Measurements from ENCODE around the gene SELENOS. TPM values are rescaled to one million over a fixed set of nuclear protein-coding genes. Genes with fewer than 3 reads are reported as not detected.

The SELENOS gene
- total RNA-seq, 1 experiment from 2014 or later, result 128 TPM

DNA sequence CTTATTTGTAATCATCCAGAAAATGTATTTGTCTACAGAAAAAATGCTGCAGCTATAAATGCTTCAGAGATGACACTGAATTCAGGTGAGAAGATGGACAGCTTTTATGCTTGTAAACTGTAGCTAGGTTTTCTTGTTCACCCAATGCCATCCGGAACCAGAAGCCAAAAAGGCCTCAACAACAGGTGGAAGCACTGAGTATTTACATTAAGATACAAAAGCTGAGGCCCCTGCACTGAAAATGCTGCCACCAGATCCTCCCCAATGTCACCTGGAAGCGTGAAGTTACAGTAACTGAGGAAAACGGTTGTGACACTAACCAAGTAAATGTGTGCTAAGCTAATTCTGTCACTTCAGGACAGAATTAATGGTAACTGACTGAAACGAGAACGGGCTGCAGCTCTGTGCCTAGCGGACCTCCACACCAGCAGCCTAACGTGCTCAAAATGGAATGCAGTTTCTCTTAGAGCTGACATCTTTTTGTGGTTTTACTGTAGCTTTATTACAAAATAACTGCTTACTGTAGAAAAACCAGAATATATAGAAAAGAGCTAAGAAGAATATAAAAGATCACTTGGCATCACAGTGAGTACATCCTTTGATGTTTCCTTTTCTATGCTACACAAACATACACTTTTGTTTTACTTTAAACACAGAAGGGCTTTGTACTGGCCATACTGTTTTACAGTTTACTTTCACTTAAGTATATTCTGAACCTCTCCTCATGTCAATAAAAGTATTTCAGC, 33.1 kb downstream of the SELENOS start:
- DNase-seq (ENCODE audit: low read depth, low spot score), result no peak
- in situ Hi-C loops (cut with HindIII; ENCODE audit: low pct_unique_long_range_greater_than_20kb, low sequenced_read_pairs), result no loop called here

DNA sequence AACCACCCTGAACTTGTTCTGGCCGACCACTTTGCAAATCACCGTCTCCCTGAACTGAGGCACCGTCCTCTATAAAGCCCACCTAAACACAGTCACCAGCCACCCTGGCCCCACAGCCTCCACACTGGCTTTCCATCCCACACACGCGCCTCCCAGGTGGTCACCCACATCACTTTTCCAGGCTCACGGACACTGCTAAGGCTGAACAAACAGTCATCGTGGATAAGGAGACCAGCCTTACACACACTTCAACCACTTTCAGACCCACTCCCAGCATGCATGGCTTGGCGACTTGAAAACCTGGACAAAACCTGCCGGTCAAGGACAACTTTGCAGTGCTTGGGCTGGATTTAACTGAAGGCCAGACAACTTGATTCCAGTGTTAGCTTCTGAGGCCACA, 33.9 kb downstream of the SELENOS start:
- in situ Hi-C loops (cut with HindIII; ENCODE audit: low pct_unique_long_range_greater_than_20kb, low sequenced_read_pairs), result no loop called here
- DNase-seq (ENCODE audit: low read depth, low spot score), result no peak

DNA sequence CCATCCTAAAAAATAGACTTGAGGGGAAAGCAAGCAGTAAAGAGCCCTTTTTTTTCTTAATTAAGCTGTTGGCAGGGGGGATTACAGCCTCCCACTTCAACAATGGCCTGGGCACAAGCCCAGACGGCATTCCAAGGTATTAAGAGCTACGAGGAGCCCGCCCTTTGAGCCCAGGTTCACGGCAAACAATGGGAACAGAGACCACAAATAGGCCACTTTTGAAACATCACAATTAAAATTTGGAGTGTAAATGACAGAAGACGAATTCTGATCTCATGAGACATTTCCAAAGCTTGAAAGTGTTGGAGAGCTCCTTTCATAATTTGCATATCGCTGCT, 34.3 kb downstream of the SELENOS start:
- no peak for DNase-seq (ENCODE audit: low read depth, low spot score)
- in situ Hi-C loops (cut with HindIII; ENCODE audit: low pct_unique_long_range_greater_than_20kb, low sequenced_read_pairs), result no loop called here

DNA sequence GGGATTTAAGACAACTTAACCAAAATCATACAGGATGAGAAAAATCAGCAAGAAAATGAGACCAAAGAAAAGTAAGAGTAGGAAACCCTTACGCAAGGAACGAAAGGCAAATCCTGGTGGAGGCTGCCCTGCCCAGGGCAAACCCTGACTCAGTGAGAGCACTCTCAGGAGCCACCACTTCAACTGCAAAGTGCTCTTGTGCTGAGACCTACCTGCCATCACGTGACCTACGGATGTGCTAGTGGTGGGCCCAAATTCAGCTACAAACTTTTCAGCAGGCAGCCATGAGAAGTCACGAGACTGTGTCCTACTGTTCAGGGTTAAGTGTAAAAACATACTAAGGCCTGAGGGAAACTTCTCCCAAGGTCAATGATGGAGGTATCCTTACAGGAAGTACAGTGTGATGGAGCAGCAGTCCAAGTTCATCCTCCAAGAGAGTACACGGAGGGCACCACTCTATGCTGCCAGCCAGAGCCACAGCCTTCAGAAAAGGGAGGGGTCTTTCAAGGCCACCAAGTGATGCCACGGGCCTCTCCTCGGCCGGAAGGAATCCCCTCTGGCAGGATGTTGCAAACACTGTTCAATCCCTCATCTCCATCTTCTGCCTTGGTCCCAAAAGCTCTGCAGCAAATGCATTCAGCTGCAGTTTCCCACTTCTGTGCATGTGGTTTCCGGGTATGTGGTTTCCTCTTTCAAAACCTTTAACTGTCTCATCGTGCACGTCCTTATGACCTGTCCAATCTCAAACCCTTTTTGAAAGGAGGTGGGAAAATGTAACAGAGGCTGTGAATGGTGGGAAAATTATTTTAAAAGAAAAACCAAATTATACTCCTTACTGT, 34.9 kb downstream of the SELENOS start:
- DNase-seq (ENCODE audit: low read depth, low spot score), result no peak
- in situ Hi-C loops (cut with HindIII; ENCODE audit: low pct_unique_long_range_greater_than_20kb, low sequenced_read_pairs), result no loop called here

DNA sequence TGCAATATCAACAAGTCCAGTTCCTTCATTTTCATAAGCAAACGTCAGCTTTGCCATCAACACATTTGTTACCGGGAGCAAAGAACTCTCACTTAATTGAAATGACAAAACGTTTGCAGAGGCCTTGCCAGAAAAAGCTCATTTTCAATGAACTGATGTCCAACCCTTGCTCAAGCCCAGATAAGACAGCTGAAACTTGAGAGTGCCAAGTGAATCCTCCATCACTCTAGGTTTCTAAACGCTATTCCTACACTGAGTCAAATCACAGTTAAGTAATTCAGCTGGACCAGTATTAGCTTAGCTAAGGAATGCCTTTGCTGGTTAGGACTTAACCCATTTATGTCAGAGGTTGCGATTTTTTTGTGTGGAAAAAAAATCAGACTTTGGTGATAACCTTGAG, 36.9 kb downstream of the SELENOS start:
- in situ Hi-C loops (cut with HindIII; ENCODE audit: low pct_unique_long_range_greater_than_20kb, low sequenced_read_pairs), result no loop called here
- no peak for DNase-seq (ENCODE audit: low read depth, low spot score)

DNA sequence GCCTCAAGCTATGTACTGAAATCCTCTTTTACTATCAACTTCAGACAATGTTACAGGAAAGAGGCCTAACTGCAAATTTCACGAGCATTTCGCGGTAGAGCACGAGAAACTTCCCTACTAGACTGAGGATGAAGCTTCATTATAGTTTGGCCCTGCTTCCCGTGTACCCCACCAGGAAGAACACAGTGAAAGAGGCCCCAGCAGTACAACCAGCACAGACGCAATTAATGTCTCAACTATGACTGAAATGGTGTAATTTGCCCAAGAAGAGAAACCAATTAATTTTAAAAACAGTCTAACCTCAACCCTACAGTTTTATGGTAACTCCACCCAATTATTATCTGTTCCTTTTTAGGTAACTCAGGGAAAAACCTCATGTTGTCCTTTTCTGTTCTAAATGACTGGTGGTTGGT, 37.6 kb downstream of the SELENOS start:
- DNase-seq (ENCODE audit: low read depth, low spot score), result no peak
- in situ Hi-C loops (cut with HindIII; ENCODE audit: low pct_unique_long_range_greater_than_20kb, low sequenced_read_pairs), result no loop called here

DNA sequence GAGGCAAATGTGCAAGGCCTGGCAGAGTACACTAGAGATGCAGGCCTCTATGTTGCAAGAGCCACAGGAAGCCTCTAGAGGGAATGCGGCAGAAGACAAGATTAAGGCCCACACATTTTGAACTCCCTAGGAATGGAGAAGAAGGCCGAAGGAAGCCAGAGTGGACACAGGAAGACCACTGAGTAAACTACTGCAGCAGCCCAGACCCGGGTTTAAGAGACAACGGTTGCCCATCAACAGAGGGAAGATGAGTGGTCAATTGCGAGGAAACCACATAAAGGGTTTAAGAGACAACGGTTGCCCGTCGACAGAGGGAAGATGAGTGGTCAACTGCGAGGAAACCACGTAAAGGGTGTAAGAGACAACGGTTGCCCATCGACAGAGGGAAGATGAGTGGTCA, 40.0 kb downstream of the SELENOS start:
- DNase-seq (ENCODE audit: low read depth, low spot score), result no peak
- in situ Hi-C loops (cut with HindIII; ENCODE audit: low pct_unique_long_range_greater_than_20kb, low sequenced_read_pairs), result no loop called here

DNA sequence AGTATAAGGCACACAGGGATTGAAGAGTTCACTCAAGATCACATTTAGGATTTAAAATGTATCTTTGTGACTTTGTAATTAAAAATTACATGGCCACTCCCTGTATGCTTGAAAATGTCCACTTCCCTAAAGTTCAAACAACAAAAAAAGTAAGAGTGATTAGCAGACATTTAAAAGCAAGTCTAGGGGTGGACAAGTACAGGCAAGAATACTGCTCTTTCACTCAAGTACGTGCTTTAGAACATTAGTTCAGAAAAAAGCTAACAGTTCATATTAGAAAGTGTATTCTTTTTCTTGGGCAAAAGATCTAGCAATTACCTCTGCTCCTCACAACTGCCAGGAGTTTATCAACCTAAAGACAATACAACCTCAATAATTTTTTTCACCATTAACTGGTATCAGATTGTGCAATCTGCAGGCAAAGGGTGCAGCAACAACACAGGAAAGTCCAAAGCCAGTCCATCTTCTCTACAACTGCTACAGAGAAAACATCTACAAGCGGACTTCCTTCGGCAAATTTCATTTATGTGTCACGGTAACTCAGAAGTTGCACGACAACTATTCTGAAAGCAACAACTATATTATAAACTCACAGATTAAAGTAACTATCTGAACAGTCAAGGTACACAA, 43.5 kb downstream of the SELENOS start:
- in situ Hi-C loops (cut with HindIII; ENCODE audit: low pct_unique_long_range_greater_than_20kb, low sequenced_read_pairs), result no loop called here

DNA sequence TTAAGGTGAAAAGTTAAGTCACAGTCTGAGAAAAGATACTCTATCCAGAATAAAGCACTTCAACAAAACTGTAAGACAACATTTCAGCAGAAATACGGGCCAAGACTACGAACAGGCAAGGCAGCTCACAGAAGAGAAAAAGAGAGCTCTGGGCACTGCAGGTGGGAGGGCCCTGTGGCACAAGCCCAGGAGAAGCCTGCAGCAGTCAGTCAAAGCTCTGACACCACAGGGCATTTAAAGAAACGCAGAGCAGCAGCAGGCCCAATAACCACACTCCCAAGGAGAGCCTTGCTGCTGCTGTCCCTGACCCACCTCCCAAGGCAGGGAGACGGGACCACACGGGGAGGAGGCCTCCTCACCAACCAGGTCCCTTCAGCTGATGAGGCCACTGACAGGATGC, 44.6 kb downstream of the SELENOS start:
- in situ Hi-C loops (cut with HindIII; ENCODE audit: low pct_unique_long_range_greater_than_20kb, low sequenced_read_pairs), result no loop called here
- no peak for DNase-seq (ENCODE audit: low read depth, low spot score)

More for the DNA sequence above, 43.5 kb downstream of the SELENOS start:
- DNase-seq (ENCODE audit: low read depth, low spot score), result no peak

DNA sequence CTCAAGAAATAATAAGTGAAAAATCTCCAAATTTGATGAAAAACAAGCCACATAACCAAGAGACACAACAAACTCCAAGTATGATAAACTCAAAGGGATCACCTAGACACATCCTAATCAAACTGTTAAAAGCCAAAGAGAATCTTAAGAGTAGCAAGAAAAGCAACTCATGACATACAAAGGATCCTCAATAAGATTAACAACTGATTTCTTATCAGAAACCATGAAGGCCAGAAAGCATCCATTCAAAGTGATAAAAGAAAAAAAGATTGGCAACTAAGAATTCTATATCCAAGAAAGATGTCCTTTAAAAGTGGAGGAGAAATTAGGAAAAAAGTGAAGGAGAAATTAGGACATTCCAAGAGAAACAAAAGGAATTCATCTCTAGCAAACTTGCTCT, 49.0 kb downstream of the SELENOS start:
- in situ Hi-C loops (cut with HindIII; ENCODE audit: low pct_unique_long_range_greater_than_20kb, low sequenced_read_pairs), result no loop called here
- DNase-seq (ENCODE audit: low read depth, low spot score), result no peak

DNA sequence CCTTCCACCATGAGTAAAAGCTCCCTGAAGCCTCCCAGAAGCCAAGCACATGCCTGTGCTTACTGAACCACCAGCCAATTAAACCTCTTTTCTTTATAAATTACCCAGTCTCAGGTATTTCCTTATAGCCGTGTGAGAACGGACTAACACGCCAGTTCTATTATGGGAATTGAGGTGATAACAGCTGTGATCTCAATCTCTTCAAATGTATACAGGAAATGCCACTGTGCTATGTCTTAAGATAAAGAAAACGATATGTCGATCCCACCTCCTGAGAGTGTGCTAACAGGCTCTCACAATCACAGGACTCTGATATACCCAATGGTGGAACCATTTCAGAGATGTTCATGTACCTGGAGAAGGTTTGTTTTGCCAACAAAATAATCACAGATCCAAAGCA, 51.6 kb downstream of the SELENOS start:
- DNase-seq (ENCODE audit: low read depth, low spot score), result no peak
- in situ Hi-C loops (cut with HindIII; ENCODE audit: low pct_unique_long_range_greater_than_20kb, low sequenced_read_pairs), result no loop called here

Other genes starting within 250 kb of the SELENOS start
- gene CHSY1, start 25.4 kb downstream of the SELENOS start, total RNA-seq (2014; rRNA removed; shearing (Covaris generic)), result 22.4 and 23.0 TPM in 2 replicates
- gene SNRPA1, start 17.8 kb upstream of the SELENOS start, total RNA-seq (2014; rRNA removed; shearing (Covaris generic)), result 23.6 and 31.3 TPM in 2 replicates
- gene PCSK6, start 212.2 kb upstream of the SELENOS start, total RNA-seq (2014; rRNA removed; shearing (Covaris generic)), result 11.1 and 11.5 TPM in 2 replicates